Measurements from ENCODE around the gene HOXA4. TPM values are rescaled to one million over a fixed set of nuclear protein-coding genes. Genes with fewer than 3 reads are reported as not detected.

Gene HOXA4
- total and polyA plus RNA-seq, 2 donors (not counting 1 experiment from before 2014, with no cell fraction given) = 0.33 to 3.6 TPM

GRCh38 chr7:27102581-27103442, 27.7 kb downstream of the HOXA4 start, which contains the start of gene HOXA2:
TSS of gene HOXA2 (minus strand) at chr7:27102683. CDS start at chr7:27102500, 183 bp downstream.
- peak within 1 kb of the TSS; percentile 95 for H3K27ac ChIP-seq (ENCODE audit: insufficient read depth, low read length)
- H3K27me3 ChIP-seq (ENCODE audit: control insufficient read depth, insufficient read depth, low read length) = no peaks in the 10 kb centered on the region
- no peak within 1 kb of the TSS for H2AFZ ChIP-seq (ENCODE audit: low read length)
- H3K79me2 ChIP-seq (ENCODE audit: control insufficient read depth, insufficient read depth, low read length) = peaks cover 83% of the 10 kb centered on the region
- DNase-seq (ENCODE audit: low read depth in 2 of 2) = peak; percentile 85 to 91
- H3K4me2 ChIP-seq (ENCODE audit: extremely low read depth, insufficient read depth, low read length) = peak within 1 kb of the TSS; percentile 97
- H3K36me3 ChIP-seq (ENCODE audit: control insufficient read depth, insufficient read depth, low read length) = no peaks in the 10 kb centered on the region
- H3K9me3 ChIP-seq (ENCODE audit: control insufficient read depth, insufficient read depth, low read depth, low read length) = no peaks in the 10 kb centered on the region
- H3K9ac ChIP-seq (ENCODE audit: insufficient read depth, low read length) = peak within 1 kb of the TSS; percentile 74
- H3K4me3 ChIP-seq (replicated peaks in 1 of 4; ENCODE audit: control extremely low read depth in 1 of 4, insufficient read depth in 1 of 4, low read depth in 3 of 4, low read length in 4 of 4) = peak within 1 kb of the TSS; percentile 52 to 93 (median 81)
- no peaks in the 10 kb centered on the region for H4K20me1 ChIP-seq (ENCODE audit: control insufficient read depth, extremely low read depth, insufficient read depth, low read length)
- H3K4me1 ChIP-seq (ENCODE audit: control insufficient read depth, extremely low read depth, insufficient read depth, low read length) = peaks cover 24% of the 10 kb centered on the region
- no peak for TF ChIP-seq EZH2 (IDR thresholded peaks at IDR 0.05; ENCODE audit: low read length, missing control alignments)

GRCh38 chr7:27101957-27102580, 28.5 kb downstream of the HOXA4 start:
- no peaks in the 10 kb centered on the region for H3K36me3 ChIP-seq (ENCODE audit: control insufficient read depth, insufficient read depth, low read length)
- peak overlapping the region; percentile 97 for H3K4me2 ChIP-seq (ENCODE audit: extremely low read depth, insufficient read depth, low read length)
- peak overlapping the region; percentile 52 to 93 (median 81) for H3K4me3 ChIP-seq (replicated peaks in 1 of 4; ENCODE audit: control extremely low read depth in 1 of 4, insufficient read depth in 1 of 4, low read depth in 3 of 4, low read length in 4 of 4)
- no peaks in the 10 kb centered on the region for H3K9me3 ChIP-seq (ENCODE audit: control insufficient read depth, insufficient read depth, low read depth, low read length)
- H3K9ac ChIP-seq (ENCODE audit: insufficient read depth, low read length) = peak overlapping the region; percentile 74
- no peaks in the 10 kb centered on the region for H3K27me3 ChIP-seq (ENCODE audit: control insufficient read depth, insufficient read depth, low read length)
- peaks cover 23% of the 10 kb centered on the region for H3K4me1 ChIP-seq (ENCODE audit: control insufficient read depth, extremely low read depth, insufficient read depth, low read length)
- TF ChIP-seq EZH2 (IDR thresholded peaks at IDR 0.05; ENCODE audit: low read length, missing control alignments) (no peak), CTCF (conservative IDR thresholded peaks at IDR 0.05 in 1 of 2, IDR thresholded peaks at IDR 0.05 in 1 of 2; ENCODE audit: low read depth in 1 of 2, low read length in 2 of 2) (no peak)
- H3K27ac ChIP-seq (ENCODE audit: insufficient read depth, low read length) = peak overlapping the region; percentile 95
- peaks cover 87% of the 10 kb centered on the region for H3K79me2 ChIP-seq (ENCODE audit: control insufficient read depth, insufficient read depth, low read length)
- H4K20me1 ChIP-seq (ENCODE audit: control insufficient read depth, extremely low read depth, insufficient read depth, low read length) = no peaks in the 10 kb centered on the region
- peak; percentile 47 to 53 for DNase-seq (ENCODE audit: low read depth in 2 of 2)
- H2AFZ ChIP-seq (ENCODE audit: low read length) = no peak overlapping the region

DNA sequence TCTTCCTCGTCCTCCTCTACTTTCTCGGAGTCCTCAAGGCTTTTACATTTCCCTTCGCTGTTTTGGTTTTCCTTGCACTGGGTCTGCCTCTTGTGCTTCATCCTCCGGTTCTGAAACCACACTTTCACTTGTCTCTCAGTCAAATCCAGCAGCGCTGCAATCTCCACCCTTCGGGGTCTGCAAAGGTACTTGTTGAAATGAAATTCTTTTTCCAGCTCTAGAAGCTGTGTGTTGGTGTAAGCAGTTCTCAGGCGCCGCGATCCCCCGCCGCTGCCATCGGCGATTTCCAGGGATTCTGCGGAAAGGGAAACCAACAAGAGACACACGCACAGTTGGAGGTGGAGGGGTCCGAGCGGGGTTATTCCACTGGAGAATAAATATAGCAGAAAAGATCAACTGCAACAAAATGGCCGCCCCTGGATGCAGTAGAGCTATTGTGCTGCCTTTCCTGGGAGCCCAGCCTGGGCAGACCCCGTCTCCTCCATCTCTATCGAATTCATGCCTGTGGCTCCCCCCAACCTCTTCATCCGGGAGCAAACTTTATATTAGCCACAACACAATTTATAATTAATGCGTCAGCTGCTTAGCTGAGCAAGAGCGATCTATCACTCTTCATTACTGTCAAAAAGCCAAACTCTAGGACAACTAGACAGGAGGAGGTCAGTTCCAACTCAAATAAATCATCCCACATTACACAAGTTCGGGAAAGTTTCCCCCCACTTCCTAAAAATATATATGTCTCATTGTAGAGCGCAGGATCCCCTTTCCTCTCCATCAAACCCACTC, 29.2 kb downstream of the HOXA4 start:
- Histone ChIP-seq H4K20me1 (ENCODE audit: control insufficient read depth, extremely low read depth, insufficient read depth, low read length) (no peaks in the 10 kb centered on the region), H3K9me3 (ENCODE audit: control insufficient read depth, insufficient read depth, low read depth, low read length) (no peaks in the 10 kb centered on the region), H3K36me3 (ENCODE audit: control insufficient read depth, insufficient read depth, low read length) (no peaks in the 10 kb centered on the region), H3K4me2 (ENCODE audit: extremely low read depth, insufficient read depth, low read length) (peak overlapping the region; percentile 97), H3K9ac (ENCODE audit: insufficient read depth, low read length) (peak overlapping the region; percentile 74), H3K4me1 (ENCODE audit: control insufficient read depth, extremely low read depth, insufficient read depth, low read length) (peaks cover 23% of the 10 kb centered on the region), H2AFZ (ENCODE audit: low read length) (no peak overlapping the region), H3K27me3 (ENCODE audit: control insufficient read depth, insufficient read depth, low read length) (no peaks in the 10 kb centered on the region), H3K4me3 (replicated peaks in 1 of 4; ENCODE audit: control extremely low read depth in 1 of 4, insufficient read depth in 1 of 4, low read depth in 3 of 4, low read length in 4 of 4) (peak overlapping the region; percentile 52 to 93 (median 81)), H3K27ac (ENCODE audit: insufficient read depth, low read length) (peak overlapping the region; percentile 95), H3K79me2 (ENCODE audit: control insufficient read depth, insufficient read depth, low read length) (peaks cover 87% of the 10 kb centered on the region)
- TF ChIP-seq EZH2 (IDR thresholded peaks at IDR 0.05; ENCODE audit: low read length, missing control alignments) = no peak
- TF ChIP-seq CTCF (conservative IDR thresholded peaks at IDR 0.05 in 1 of 2, IDR thresholded peaks at IDR 0.05 in 1 of 2; ENCODE audit: low read depth in 1 of 2, low read length in 2 of 2) = no peak
- peak; percentile 92 to 94 for DNase-seq (ENCODE audit: low read depth in 2 of 2)

All from fibroblast of lung (primary cell).